Testis (tissue), 5 donors: ENCODE data around the gene CTF1. TPM values are rescaled to one million over a fixed set of nuclear protein-coding genes. Genes with fewer than 3 reads are reported as not detected.
A peak's percentile ranks its signal among the peaks of the same experiment; 100 is the strongest.

Source experiments
- DNase-seq: peaks from one replicate; pipeline ENCODE4 v3.0.0-alpha.2; 2019
- H3K27ac ChIP-seq, 2 donors: fragments of 200-600 bp; sonication (generic); one replicate each; pipeline ENCODE4 v1.5.1; 2019
- H3K27me3 ChIP-seq: fragments of 200-600 bp; sonication (generic); one replicate; pipeline ENCODE4 v1.5.1; 2019
- H3K36me3 ChIP-seq: fragments of 200-600 bp; sonication (generic); one replicate; pipeline ENCODE4 v1.5.1; 2017; ENCODE audit warnings: low read depth; ENCODE audit errors: missing control alignments
- H3K4me1 ChIP-seq: fragments of 200-600 bp; sonication (generic); one replicate; pipeline ENCODE4 v1.5.1; 2019
- H3K4me3 ChIP-seq, 2 donors: fragments of 200-600 bp; sonication (generic); one replicate each; pipeline ENCODE4 v1.5.1; 2017 to 2019
- H3K9me3 ChIP-seq: fragments of 200-600 bp; sonication (generic); one replicate; pipeline ENCODE4 v1.5.1; 2017
- CTCF ChIP-seq, 3 experiments: fragments of 450-650 bp in 2 of 3; fragments of 200-600 bp in 1 of 3; sonication (generic) in 1 of 3; IDR thresholded peaks; one replicate each; pipeline ENCODE4 v1.5.1; 2016 to 2019; ENCODE audit warnings: antibody characterized with exemption in 3 of 3, mild to moderate bottlenecking in 2 of 3, moderate library complexity in 1 of 3
- POLR2A ChIP-seq: fragments of 450-650 bp; IDR thresholded peaks from one replicate; pipeline ENCODE4 v1.6.1; 2017; ENCODE audit warnings: antibody characterized with exemption, mild to moderate bottlenecking, moderate library complexity
- WGBS, 2 donors: methylation state at CpG; one replicate each; pipeline ENCODE4 v1.1.5; 2018; 5-methylcytosine and 5-hydroxymethylcytosine counted together
- intact Hi-C: fragments of 100-400 bp; cut with DNase I; formaldehyde crosslinking; loops from one replicate; pipeline ENCODE4 v1.15.1; 2023; ENCODE audit warnings: low total_unique reads
- long read RNA-seq, 2 donors: transcript quantifications; one replicate each; lab custom pipeline, GENCODE V29; 2026
- polyA plus RNA-seq: library from polyadenylated mRNA; stranded (reverse); fragments of 350-450 nt; fragmentation: Illumina TruSeq; extraction: RNeasy Lipid Tissue Mini Kit (QIAGEN cat#74804); gene quantifications from one replicate; pipeline ENCODE4 v1.2.3, GENCODE V29; 2014; ENCODE audit warnings: low read depth, low replicate concordance; ENCODE audit not compliant: insufficient read depth
- total RNA-seq, 2 donors: library from RNA; depleted of rRNA; stranded (reverse); fragments of >200 nt; gene quantifications; one replicate each; pipeline ENCODE4 v1.2.3, GENCODE V29; 2016

Gene CTF1
- total RNA-seq = 1 to 10 TPM; 5.9 to 9.0 TPM
- 5.6 TPM for polyA plus RNA-seq
- long read RNA-seq, donor 1, partial matches to known transcripts = 0 of 4 reads
- long read RNA-seq, donor 1, other reads (novel, unspliced or antisense) = 0 of 4 reads
- long read RNA-seq, donor 2, partial matches to known transcripts = 0 of 2 reads
- long read RNA-seq, donor 2, other reads (novel, unspliced or antisense) = 0 of 2 reads

GRCh38 chr16:30896261-30896888 lies at the start of gene CTF1:
Gene CTF1 (plus strand): TSS chr16:30896614. CDS start chr16:30896644, 30 bp downstream.
- TF ChIP-seq CTCF (IDR thresholded peaks at IDR 0.05) (no peak), POLR2A (no peak)
- Histone ChIP-seq H3K4me1 (peaks cover 33% of the 10 kb centered on the region), H3K4me3 (peak within 1 kb of the TSS; percentile 56 to 70), H3K9me3 (no peaks in the 10 kb centered on the region), H3K27me3 (no peaks in the 10 kb centered on the region), H3K36me3 (no peaks in the 10 kb centered on the region), H3K27ac (peak within 1 kb of the TSS; percentile 93 to 96)
- intact Hi-C loops = no loop called here
- peak; percentile 82 for DNase-seq
- WGBS, 2 donors = 2 to 4% methylated on average over 28 to 31 of the region's 31 CpGs

- Histone ChIP-seq H3K27me3 (no peaks in the 10 kb centered on the region), H3K36me3 (no peaks in the 10 kb centered on the region), H3K27ac (no peak overlapping the region), H3K4me1 (peaks cover 3% of the 10 kb centered on the region), H3K9me3 (no peaks in the 10 kb centered on the region), H3K4me3 (no peak overlapping the region)
- 92 to 95% methylated on average over 2 to 4 of the region's 4 CpGs for WGBS, 2 donors
- no peak for DNase-seq
- no peak for TF ChIP-seq CTCF (IDR thresholded peaks at IDR 0.05)
- TF ChIP-seq POLR2A = no peak
- intact Hi-C loops = loop anchor here (5.0 kb wide), 1 partner anchor 75 kb away; the partner anchor contains the start of gene FBXL19
Observed at GRCh38 chr16:30846649-30847402, 49.6 kb upstream of the CTF1 start.

- intact Hi-C loops = no loop called here
- H3K9me3 ChIP-seq = no peaks in the 10 kb centered on the region
- no peaks in the 10 kb centered on the region for H3K36me3 ChIP-seq
- DNase-seq = no peak
- H3K4me1 ChIP-seq = peaks cover 2% of the 10 kb centered on the region
- H3K27ac ChIP-seq = no peak overlapping the region
- no peaks in the 10 kb centered on the region for H3K27me3 ChIP-seq
- TF ChIP-seq CTCF (IDR thresholded peaks at IDR 0.05) (no peak), POLR2A (no peak)
- no peak overlapping the region for H3K4me3 ChIP-seq
- WGBS, 2 donors = 61 to 64% methylated on average over 1 of the region's 1 CpG
Observed at GRCh38 chr16:30850246-30850645, 46.2 kb upstream of the CTF1 start.

- TF ChIP-seq POLR2A (no peak), CTCF (IDR thresholded peaks at IDR 0.05) (no peak)
- Histone ChIP-seq H3K27ac (no peak overlapping the region), H3K36me3 (no peaks in the 10 kb centered on the region), H3K4me3 (no peak overlapping the region), H3K27me3 (no peaks in the 10 kb centered on the region), H3K4me1 (no peaks in the 10 kb centered on the region), H3K9me3 (no peaks in the 10 kb centered on the region)
- WGBS, 2 donors = 99 to 100% methylated on average over 2 of the region's 2 CpGs
- DNase-seq = no peak
- intact Hi-C loops = no loop called here
Observed at GRCh38 chr16:30853758-30854157, 42.7 kb upstream of the CTF1 start.
